Right lobe of liver (tissue), 6 donors: ENCODE results near the gene DENND6A. TPM values are rescaled to one million over a fixed set of nuclear protein-coding genes. Genes with fewer than 3 reads are reported as not detected.

Experiments
- ATAC-seq, 4 donors: fragments of 200-7000 bp; cut with Tn5 transposase; one replicate each; pipeline ENCODE4 v1.9.1; 2020; ENCODE audit warnings: mild to moderate bottlenecking in 4 of 4, moderate library complexity in 4 of 4
- DNase-seq, 3 donors: peaks; one replicate each; pipeline ENCODE4 v3.0.0-alpha.2; 2020
- H3K27ac ChIP-seq, 3 donors: fragments of 200-600 bp; one replicate each; pipeline ENCODE4 v1.8.0; 2022
- H3K27me3 ChIP-seq, 2 donors: fragments of 200-600 bp; one replicate each; pipeline ENCODE4 v1.8.0; 2022
- H3K36me3 ChIP-seq, 4 donors: fragments of 200-600 bp; sonication (generic) in 1 of 4; one replicate each; pipeline versions ENCODE4 v1.5.1 to v1.8.0; 2017 to 2022; ENCODE audit warnings: control low read depth in 1 of 4
- H3K4me1 ChIP-seq, 4 donors: fragments of 200-600 bp; sonication (generic) in 1 of 4; one replicate each; pipeline versions ENCODE4 v1.5.1 to v1.8.0; 2017 to 2022; ENCODE audit warnings: control low read depth in 1 of 4
- H3K4me3 ChIP-seq, 3 donors: fragments of 200-600 bp; one replicate each; pipeline ENCODE4 v1.8.0; 2022
- H3K9me3 ChIP-seq, 4 donors: fragments of 200-600 bp; sonication (generic) in 1 of 4; one replicate each; pipeline versions ENCODE4 v1.5.1 to v1.8.0; 2017 to 2022; ENCODE audit warnings: control low read depth in 1 of 4
- CTCF ChIP-seq, 4 donors: fragments of 200-600 bp in 3 of 4; fragments of 450-650 bp in 1 of 4; IDR thresholded peaks; one replicate each; pipeline versions ENCODE4 v1.5.1 to v1.8.0; 2016 to 2022; ENCODE audit warnings: antibody characterized with exemption in 4 of 4, mild to moderate bottlenecking in 2 of 4
- POLR2A ChIP-seq: fragments of 450-650 bp; IDR thresholded peaks from one replicate; pipeline ENCODE4 v1.6.1; 2017; ENCODE audit warnings: antibody characterized with exemption, mild to moderate bottlenecking
- WGBS: methylation state at CpG from one replicate; pipeline ENCODE4 v1.1.6; 2018; ENCODE audit warnings: low coverage, low lambda C conversion rate; ENCODE audit not compliant: insufficient coverage; ENCODE audit errors: missing lambda C conversion rate; 5-methylcytosine and 5-hydroxymethylcytosine counted together
- intact Hi-C, 2 donors: fragments of 100-400 bp; cut with DNase I; formaldehyde crosslinking; loops; one replicate each; pipeline versions ENCODE4 v1.11.2 to v1.14.1; 2022
- total RNA-seq, 6 experiments: library from RNA; depleted of rRNA in 2 of 6; stranded (reverse); fragments of >200 nt in 2 of 6; fragmentation: NEBNext Ultra II Directional in 3 of 6; extraction: Animal tissue kit (Norgen Biotek cat#: 25700) in 3 of 6; gene quantifications; one replicate each; pipeline versions ENCODE4 v1.1.0 to v1.2.4, GENCODE V29; 2016 to 2023
- donor health status: DM: no; HTN: yes; CAD: no.
- donor health status: DM: no; HTN: no; CAD: no.
- donor health status: DM: no; HTN: no; CAD: no.
- donor health status: DM: no; HTN: yes; CAD: no.
- donor health status: DM: no; HTN: yes; CAD: no.

Gene DENND6A
- total RNA-seq, 6 experiments from 2014 or later: 5.5 to 11.0 (median 9.2) TPM

GRCh38 chr3:57735405-57735804 lies 42.5 kb upstream of the DENND6A start:
- TF ChIP-seq CTCF (IDR thresholded peaks at IDR 0.05) (no peak), POLR2A (no peak)
- H3K36me3 ChIP-seq: no peaks in the 10 kb centered on the region
- 61% methylated on average over 2 of the region's 2 CpGs for WGBS
- intact Hi-C loops: no loop called here
- no peaks in the 10 kb centered on the region for H3K9me3 ChIP-seq
- no peaks in the 10 kb centered on the region for H3K27me3 ChIP-seq
- ATAC-seq: no peak
- peaks cover 0 to 2% (median 0%) of the 10 kb centered on the region in 4 donors for H3K4me1 ChIP-seq
- H3K27ac ChIP-seq: no peak overlapping the region
- no peak for DNase-seq
- H3K4me3 ChIP-seq: no peak overlapping the region

- Histone ChIP-seq H3K27me3 (no peaks in the 10 kb centered on the region), H3K36me3 (no peaks in the 10 kb centered on the region), H3K9me3 (no peaks in the 10 kb centered on the region), H3K27ac (no peak overlapping the region), H3K4me1 (peaks cover 0 to 2% (median 0%) of the 10 kb centered on the region in 4 donors), H3K4me3 (no peak overlapping the region)
- DNase-seq: no peak
- WGBS: 83% methylated on average over 2 of the region's 2 CpGs
- intact Hi-C loops: no loop called here
- TF ChIP-seq CTCF (IDR thresholded peaks at IDR 0.05): no peak
- no peak for ATAC-seq
Measured at GRCh38 chr3:57733790-57734189, 40.9 kb upstream of the DENND6A start.

- TF ChIP-seq POLR2A (no peak), CTCF (IDR thresholded peaks at IDR 0.05) (no peak)
- 58% methylated on average over 1 of the region's 1 CpG for WGBS
- no peak overlapping the region for H3K27ac ChIP-seq
- H3K27me3 ChIP-seq: no peaks in the 10 kb centered on the region
- H3K9me3 ChIP-seq: no peaks in the 10 kb centered on the region
- DNase-seq: no peak
- H3K4me1 ChIP-seq: peaks cover 0 to 2% (median 0%) of the 10 kb centered on the region in 4 donors
- H3K36me3 ChIP-seq: no peaks in the 10 kb centered on the region
- intact Hi-C loops: no loop called here
- ATAC-seq: no peak
- H3K4me3 ChIP-seq: no peak overlapping the region
Measured at GRCh38 chr3:57731311-57731710, 38.4 kb upstream of the DENND6A start.

- DNase-seq (no peak), ATAC-seq (no peak)
- WGBS: 41% methylated on average over 3 of the region's 3 CpGs
- H3K4me3 ChIP-seq: no peak overlapping the region
- TF ChIP-seq POLR2A (no peak), CTCF (IDR thresholded peaks at IDR 0.05) (no peak)
- no peaks in the 10 kb centered on the region for H3K36me3 ChIP-seq
- no peaks in the 10 kb centered on the region for H3K27me3 ChIP-seq
- no peak overlapping the region for H3K27ac ChIP-seq
- intact Hi-C loops: no loop called here
- no peaks in the 10 kb centered on the region for H3K4me1 ChIP-seq
- H3K9me3 ChIP-seq: no peaks in the 10 kb centered on the region
Measured at GRCh38 chr3:57730682-57731081, 37.8 kb upstream of the DENND6A start.
